ENCODE data around the gene NRTN.

NRTN gene

DNA sequence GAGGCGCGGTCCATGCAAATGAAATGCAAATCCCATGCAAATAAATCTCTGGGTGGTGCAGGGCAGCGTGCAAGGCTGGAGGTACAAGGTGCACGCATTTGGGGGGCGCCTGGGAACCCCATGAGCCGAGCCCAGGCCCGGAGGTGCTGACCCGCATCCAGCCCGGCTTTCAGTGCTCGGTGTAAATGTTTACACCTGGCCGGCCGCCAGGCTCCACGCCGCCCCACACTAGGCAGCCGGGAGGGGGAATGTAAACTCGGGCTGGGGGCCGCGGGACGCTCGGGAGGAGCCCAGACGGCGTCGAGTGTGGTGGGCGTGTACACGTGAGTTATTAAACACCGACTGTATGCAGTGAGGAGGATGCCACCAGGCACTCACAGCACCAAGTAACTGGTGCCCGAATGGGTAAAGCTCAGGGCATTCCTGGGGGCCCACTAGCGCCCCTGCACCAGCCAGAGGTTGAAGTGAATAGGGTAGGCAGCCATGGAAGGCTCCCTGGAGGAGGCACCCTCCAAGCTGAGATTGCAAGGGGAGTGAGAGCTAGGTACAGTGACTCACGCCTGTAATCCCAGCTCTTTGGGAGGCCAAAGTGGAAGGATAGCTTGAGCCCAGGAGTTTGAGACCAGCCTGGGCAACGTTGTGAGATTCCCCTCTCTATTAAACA, 17.4 kb downstream of the NRTN start:
- TF ChIP-seq CTCF (IDR thresholded peaks at IDR 0.05) = no peak

DNA sequence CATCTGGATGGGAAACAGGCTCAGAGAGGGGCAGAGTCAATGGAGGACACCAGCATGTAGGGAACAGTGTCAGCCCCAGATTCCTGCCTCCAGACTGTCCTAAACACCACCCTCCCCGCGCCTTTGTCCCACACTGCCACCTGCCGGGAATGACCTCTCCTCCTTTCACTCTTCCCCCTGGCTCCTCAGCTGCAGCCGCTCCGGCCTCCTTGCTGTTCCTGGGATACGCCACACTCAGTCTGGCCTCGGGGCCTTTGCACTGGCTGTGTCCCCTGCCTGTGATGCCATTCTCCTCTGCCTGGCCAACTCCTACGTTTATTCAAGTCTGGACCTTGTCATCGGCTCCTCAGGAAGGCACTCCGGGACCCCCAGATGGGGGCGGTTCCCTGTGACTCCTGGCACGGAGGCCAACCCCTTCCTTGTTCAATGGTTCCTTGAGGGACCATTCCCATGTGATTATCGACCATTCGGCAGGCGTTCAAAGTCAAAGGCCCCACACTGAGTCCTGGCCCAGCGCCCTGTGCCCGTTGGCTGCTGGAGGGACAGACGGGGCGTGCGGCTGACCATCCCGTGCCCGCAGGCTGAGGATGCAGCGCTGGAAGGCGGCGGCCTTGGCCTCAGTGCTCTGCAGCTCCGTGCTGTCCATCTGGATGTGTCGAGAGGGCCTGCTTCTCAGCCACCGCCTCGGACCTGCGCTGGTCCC, 18.9 kb downstream of the NRTN start:
- peak; percentile 47; the same call in 1 of the 2 replicates for TF ChIP-seq CTCF (IDR thresholded peaks at IDR 0.05)

GRCh38 chr19:5824751-5825150, 19.9 kb downstream of the NRTN start:
- TF ChIP-seq CTCF (IDR thresholded peaks at IDR 0.05) = no peak

DNA sequence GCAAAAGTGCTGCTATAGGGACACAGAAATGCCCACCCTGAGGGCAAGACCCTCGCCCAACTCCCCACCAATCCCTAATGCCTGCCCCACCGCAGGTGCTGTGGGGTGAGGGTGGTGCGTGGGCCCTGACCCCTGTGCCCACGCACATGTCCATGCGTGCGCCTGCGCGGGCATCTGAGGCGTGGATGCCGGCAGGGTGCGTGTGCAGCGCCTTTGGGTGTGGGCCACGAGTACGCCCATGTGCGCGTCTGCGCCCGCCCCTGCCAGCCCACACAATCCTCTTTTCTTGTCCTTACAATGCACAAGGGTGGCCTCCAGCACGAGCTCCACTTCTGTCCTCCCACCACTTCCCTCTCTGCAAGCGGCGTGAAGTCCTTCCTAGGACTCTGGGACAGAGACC, 20.3 kb downstream of the NRTN start:
- no peak for TF ChIP-seq CTCF (IDR thresholded peaks at IDR 0.05)

GRCh38 chr19:5826531-5827341, 21.9 kb downstream of the NRTN start:
- TF ChIP-seq CTCF (IDR thresholded peaks at IDR 0.05) = no peak

- TF ChIP-seq CTCF (IDR thresholded peaks at IDR 0.05) = no peak
Observed at GRCh38 chr19:5827342-5827890, 22.5 kb downstream of the NRTN start.

- no peak for TF ChIP-seq CTCF (IDR thresholded peaks at IDR 0.05)
Observed at GRCh38 chr19:5827891-5828660, 23.2 kb downstream of the NRTN start.

Measured in LNCAP (cell line).